ENCODE measurements around the gene NR2F1-AS1. TPM values are rescaled to one million over a fixed set of nuclear protein-coding genes. Genes with fewer than 3 reads are reported as not detected.
"Not testable (repeated sequence)": the region's sequence is repeated elsewhere in the genome, so short reads cannot be mapped to it uniquely, and the experiment has no call there.

Gene NR2F1-AS1
- polyA plus RNA-seq, 3 donors, result not detected

- intact Hi-C loops (cut with micrococcal nuclease), result no loop called here
- Mint-ChIP-seq H3K27ac (no peak overlapping the region), H3K4me1 (no peaks in the 10 kb centered on the region), H3K9me3 (peaks cover 5 to 28% (median 18%) of the 10 kb centered on the region in 7 donors), H3K27me3 (ENCODE audit: low read depth in 3 of 3) (no peaks in the 10 kb centered on the region), H3K4me3 (no peak overlapping the region), H3K36me3 (no peaks in the 10 kb centered on the region)
- H3K79me2 ChIP-seq (ENCODE audit: insufficient read depth, low read length), result no peaks in the 10 kb centered on the region
- H2AFZ ChIP-seq (ENCODE audit: insufficient read depth, low read depth, low read length, poor library complexity, severe bottlenecking), result no peak overlapping the region
- H3K4me3 ChIP-seq (replicated peaks in 1 of 3; ENCODE audit: low read depth in 2 of 3, low read length in 3 of 3), result no peak overlapping the region
- H3K27ac ChIP-seq (ENCODE audit: low read depth in 1 of 2, low read length in 2 of 2), result no peak overlapping the region
- H3K27me3 ChIP-seq (ENCODE audit: control insufficient read depth in 2 of 2, insufficient read depth in 2 of 2, low read length in 2 of 2), result no peaks in the 10 kb centered on the region
- no peak for DNase-seq
- WGBS (ENCODE audit: insufficient coverage), result 75% methylated on average over 2 of the region's 2 CpGs
- H3K9ac ChIP-seq (ENCODE audit: insufficient read depth, low read length, poor library complexity, severe bottlenecking), result no peak overlapping the region
- H3K9me3 ChIP-seq (replicated peaks in 1 of 2; ENCODE audit: control insufficient read depth in 1 of 2, insufficient read depth in 1 of 2, low read length in 2 of 2), result peaks cover 19 to 31% of the 10 kb centered on the region in 2 donors
- H3K4me2 ChIP-seq (replicated peaks; ENCODE audit: extremely low read depth, low read length, poor library complexity, severe bottlenecking), result no peak overlapping the region
- H4K20me1 ChIP-seq (ENCODE audit: insufficient read depth, low read length), result no peaks in the 10 kb centered on the region
- no peaks in the 10 kb centered on the region for H3K4me1 ChIP-seq (ENCODE audit: control insufficient read depth in 1 of 2, insufficient read depth in 2 of 2, low read length in 2 of 2)
- TF ChIP-seq CTCF (IDR thresholded peaks at IDR 0.05), result no peak
- no peaks in the 10 kb centered on the region for H3K36me3 ChIP-seq (replicated peaks in 1 of 2; ENCODE audit: control insufficient read depth in 1 of 2, insufficient read depth in 2 of 2, low read length in 2 of 2)
Measured at GRCh38 chr5:93394301-93394700, 186.7 kb downstream of the NR2F1-AS1 start.

GRCh38 chr5:93391169-93391568, 189.8 kb downstream of the NR2F1-AS1 start:
- H3K36me3 ChIP-seq (replicated peaks in 1 of 2; ENCODE audit: control insufficient read depth in 1 of 2, insufficient read depth in 2 of 2, low read length in 2 of 2); intact Hi-C loops (cut with micrococcal nuclease); H3K36me3 Mint-ChIP-seq; H2AFZ ChIP-seq (ENCODE audit: insufficient read depth, low read depth, low read length, poor library complexity, severe bottlenecking); H3K27me3 ChIP-seq (ENCODE audit: control insufficient read depth in 2 of 2, insufficient read depth in 2 of 2, low read length in 2 of 2); H3K4me3 Mint-ChIP-seq; H3K27ac ChIP-seq (ENCODE audit: low read depth in 1 of 2, low read length in 2 of 2); H3K9ac ChIP-seq (ENCODE audit: insufficient read depth, low read length, poor library complexity, severe bottlenecking); DNase-seq; H3K27ac Mint-ChIP-seq; H3K4me2 ChIP-seq (replicated peaks; ENCODE audit: extremely low read depth, low read length, poor library complexity, severe bottlenecking); H3K4me1 Mint-ChIP-seq; H3K79me2 ChIP-seq (ENCODE audit: insufficient read depth, low read length); H3K4me3 ChIP-seq (replicated peaks in 1 of 3; ENCODE audit: low read depth in 2 of 3, low read length in 3 of 3); H4K20me1 ChIP-seq (ENCODE audit: insufficient read depth, low read length); H3K4me1 ChIP-seq (ENCODE audit: control insufficient read depth in 1 of 2, insufficient read depth in 2 of 2, low read length in 2 of 2); H3K27me3 Mint-ChIP-seq (ENCODE audit: low read depth in 3 of 3): not testable (repeated sequence)
- WGBS (ENCODE audit: insufficient coverage), result no CpG with 5 or more reads among the region's 2 CpGs
- H3K9me3 Mint-ChIP-seq, result peaks cover 1 to 14% (median 9%) of the 10 kb centered on the region in 7 donors
- peaks cover 12 to 17% of the 10 kb centered on the region in 2 donors for H3K9me3 ChIP-seq (replicated peaks in 1 of 2; ENCODE audit: control insufficient read depth in 1 of 2, insufficient read depth in 1 of 2, low read length in 2 of 2)
